Measurements from ENCODE around the gene OR2H2.

The OR2H2 gene

GRCh38 chr6:29630315-29630714 is 45.4 kb downstream of the OR2H2 start:
- no peak for DNase-seq (ENCODE audit: low read depth)

GRCh38 chr6:29631209-29631810 is 46.4 kb downstream of the OR2H2 start:
- DNase-seq (ENCODE audit: low read depth), result no peak

GRCh38 chr6:29631860-29632731 is 47.2 kb downstream of the OR2H2 start:
- peak; percentile 53 for DNase-seq (ENCODE audit: low read depth)

GRCh38 chr6:29632789-29633533 is 48.0 kb downstream of the OR2H2 start, which contains the start of gene GABBR1:
TSS of gene GABBR1 (minus strand) at chr6:29633183. CDS start at chr6:29632385, 798 bp downstream.
- DNase-seq (ENCODE audit: low read depth), result peak; percentile 75

- no peak for DNase-seq (ENCODE audit: low read depth)
These were observed 48.6 kb downstream of the OR2H2 start for GRCh38 chr6:29633534-29633905.

- DNase-seq (ENCODE audit: low read depth), result no peak
These were observed 52.3 kb downstream of the OR2H2 start for GRCh38 chr6:29637247-29637646.
